SK-N-SH (cell line): Measurements from ENCODE around the gene COQ3.
A peak's percentile ranks its signal among the peaks of the same experiment; 100 is the strongest.

ENCODE experiments used
- CHD2 ChIP-seq: fragments of 150-350 bp; IDR thresholded peaks from 2 replicates; pipeline ENCODE4 v1.6.1; 2018; ENCODE audit warnings: low read length; ENCODE audit not compliant: partially characterized antibody
- CTCF ChIP-seq: fragments of 200-600 bp; sonication (generic); IDR thresholded peaks from 2 replicates; pipeline ENCODE4 v1.6.1; 2017; ENCODE audit warnings: antibody characterized with exemption, mild to moderate bottlenecking, moderate library complexity
- JUND ChIP-seq: IDR thresholded peaks from 2 replicates; pipeline ENCODE4 v1.4.0; 2012
- POLR2AphosphoS5 ChIP-seq: IDR thresholded peaks from 2 replicates; pipeline ENCODE4 v1.6.1; 2012; ENCODE audit warnings: low read depth, low read length
- RCOR1 ChIP-seq: fragments of 150-350 bp; IDR thresholded peaks from 2 replicates; pipeline ENCODE4 v1.6.1; 2017; ENCODE audit warnings: antibody characterized with exemption, low read length
- SIN3A ChIP-seq: IDR thresholded peaks from 2 replicates; pipeline ENCODE4 v1.6.1; 2012; ENCODE audit warnings: low read depth, mild to moderate bottlenecking, low read length, moderate library complexity, borderline replicate concordance
- TAF1 ChIP-seq: IDR thresholded peaks from 2 replicates; pipeline ENCODE4 v1.6.1; 2012; ENCODE audit warnings: low read depth, mild to moderate bottlenecking, low read length, moderate library complexity, borderline replicate concordance
- TEAD4 ChIP-seq: IDR thresholded peaks from 2 replicates; pipeline ENCODE4 v1.4.0; 2012; ENCODE audit warnings: mild to moderate bottlenecking, borderline replicate concordance; ENCODE audit not compliant: insufficient read depth
- USF2 ChIP-seq: fragments of 150-350 bp; IDR thresholded peaks from 2 replicates; pipeline ENCODE4 v1.6.1; 2017; ENCODE audit warnings: antibody characterized with exemption, low read length, low read depth, borderline replicate concordance
- TF ChIP-seq, protein P1 (sequence below): IDR thresholded peaks from 2 replicates; pipeline ENCODE4; 2012

- peak; percentile 64 for TF ChIP-seq CTCF
- no peak for TF ChIP-seq POLR2AphosphoS5
- TF ChIP-seq JUND = no peak
- TF ChIP-seq RCOR1 = no peak
- TF ChIP-seq SIN3A = no peak
- TF ChIP-seq, protein P1, sequence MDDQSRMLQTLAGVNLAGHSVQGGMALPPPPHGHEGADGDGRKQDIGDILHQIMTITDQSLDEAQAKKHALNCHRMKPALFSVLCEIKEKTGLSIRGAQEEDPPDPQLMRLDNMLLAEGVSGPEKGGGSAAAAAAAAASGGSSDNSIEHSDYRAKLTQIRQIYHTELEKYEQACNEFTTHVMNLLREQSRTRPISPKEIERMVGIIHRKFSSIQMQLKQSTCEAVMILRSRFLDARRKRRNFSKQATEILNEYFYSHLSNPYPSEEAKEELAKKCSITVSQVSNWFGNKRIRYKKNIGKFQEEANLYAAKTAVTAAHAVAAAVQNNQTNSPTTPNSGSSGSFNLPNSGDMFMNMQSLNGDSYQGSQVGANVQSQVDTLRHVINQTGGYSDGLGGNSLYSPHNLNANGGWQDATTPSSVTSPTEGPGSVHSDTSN = no peak
- no peak for TF ChIP-seq CHD2
- TF ChIP-seq USF2 = no peak
- no peak for TF ChIP-seq TAF1
- TF ChIP-seq TEAD4 = no peak
Observed at GRCh38 chr6:99434702-99435530, 40.9 kb upstream of the COQ3 start.
